ENCODE results near the gene USP43.

DNA sequence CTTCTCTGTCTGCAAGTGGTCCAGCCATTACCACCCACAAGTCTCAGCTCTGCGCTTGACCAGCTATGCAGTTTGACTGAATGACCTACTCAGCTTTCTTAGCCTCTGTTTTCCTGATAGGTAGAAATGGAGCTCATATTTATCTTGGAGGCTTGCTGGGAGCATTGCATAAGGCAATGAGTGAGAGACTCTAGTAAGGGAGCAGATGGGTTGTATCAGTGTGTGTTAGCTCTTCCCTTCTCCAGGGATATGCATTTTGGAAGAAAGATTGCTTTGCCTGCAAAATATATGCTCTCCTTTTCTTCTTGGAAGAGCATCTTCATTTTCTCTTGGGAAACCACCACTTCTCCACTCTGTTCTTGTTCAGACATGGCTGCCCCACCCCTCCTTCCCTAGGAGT, 120.0 kb downstream of the USP43 start:
- no peak for TF ChIP-seq SREBF2 (IDR thresholded peaks at IDR 0.05)
- no peak for TF ChIP-seq MAFK (IDR thresholded peaks at IDR 0.05; ENCODE audit: partially characterized antibody)
- TF ChIP-seq NR3C1 (IDR thresholded peaks at IDR 0.05), result no peak
- no peak for TF ChIP-seq CTCF (IDR thresholded peaks at IDR 0.05)
- no peak for TF ChIP-seq RAD21 (conservative IDR thresholded peaks at IDR 0.05 in 1 of 2, IDR thresholded peaks at IDR 0.05 in 1 of 2)
- no peak for TF ChIP-seq PBX3 (IDR thresholded peaks at IDR 0.05)

All from A549 (cell line).